Thoracic aorta (tissue), 2 donors: ENCODE measurements around the gene SIGLEC11. TPM values are rescaled to one million over a fixed set of nuclear protein-coding genes. Genes with fewer than 3 reads are reported as not detected.
A peak's percentile ranks its signal among the peaks of the same experiment; 100 is the strongest.
"Not testable (repeated sequence)": the region's sequence is repeated elsewhere in the genome, so short reads cannot be mapped to it uniquely, and the experiment has no call there.

Source experiments
- ATAC-seq: fragments of 150-250 bp; one replicate; pipeline ENCODE4 v1.8.0; 2017; ENCODE audit warnings: low read depth; ENCODE audit not compliant: insufficient number of reproducible peaks, low FRiP score
- DNase-seq: peaks from one replicate; pipeline ENCODE4 v3.0.0-alpha.2; 2020; ENCODE audit warnings: low spot score
- H3K27ac ChIP-seq, 2 donors: fragments of 200-600 bp; sonication (generic); 1 replicate in 1 of 2; 2 replicates in 1 of 2; pipeline ENCODE4 v1.5.1; 2016; ENCODE audit warnings: mild to moderate bottlenecking in 2 of 2, moderate library complexity in 2 of 2
- H3K27me3 ChIP-seq: fragments of 200-600 bp; sonication (generic); replicated peaks from 2 replicates; pipeline ENCODE4 v1.6.0; 2016; ENCODE audit warnings: mild to moderate bottlenecking; ENCODE audit not compliant: insufficient read depth
- H3K36me3 ChIP-seq: fragments of 200-600 bp; sonication (generic); one replicate; pipeline ENCODE4 v1.5.1; 2016
- H3K4me1 ChIP-seq, 2 donors: fragments of 200-600 bp; sonication (generic); 1 replicate in 1 of 2; 2 replicates in 1 of 2; pipeline versions ENCODE4 v1.5.1 to v1.6.0; 2016; ENCODE audit warnings: low read depth in 2 of 2, mild to moderate bottlenecking in 1 of 2; ENCODE audit not compliant: control insufficient read depth in 1 of 2
- H3K4me3 ChIP-seq: fragments of 200-600 bp; sonication (generic); 2 replicates; pipeline ENCODE4 v1.5.1; 2016; ENCODE audit warnings: mild to moderate bottlenecking
- H3K9me3 ChIP-seq: fragments of 200-600 bp; sonication (generic); 2 replicates; pipeline ENCODE4 v1.5.1; 2016
- total RNA-seq, 2 donors: library from RNA; depleted of rRNA; stranded (reverse); fragments of >200 nt; gene quantifications; one replicate each; pipeline versions ENCODE4 v1.1.0 to v1.2.3, GENCODE V29; 2016
- TF ChIP-seq, protein P1 (sequence below): fragments of 200-600 bp; sonication (generic); IDR thresholded peaks from one replicate; pipeline ENCODE4 v1.5.1; 2019; ENCODE audit warnings: antibody characterized with exemption

Gene SIGLEC11, protein sequence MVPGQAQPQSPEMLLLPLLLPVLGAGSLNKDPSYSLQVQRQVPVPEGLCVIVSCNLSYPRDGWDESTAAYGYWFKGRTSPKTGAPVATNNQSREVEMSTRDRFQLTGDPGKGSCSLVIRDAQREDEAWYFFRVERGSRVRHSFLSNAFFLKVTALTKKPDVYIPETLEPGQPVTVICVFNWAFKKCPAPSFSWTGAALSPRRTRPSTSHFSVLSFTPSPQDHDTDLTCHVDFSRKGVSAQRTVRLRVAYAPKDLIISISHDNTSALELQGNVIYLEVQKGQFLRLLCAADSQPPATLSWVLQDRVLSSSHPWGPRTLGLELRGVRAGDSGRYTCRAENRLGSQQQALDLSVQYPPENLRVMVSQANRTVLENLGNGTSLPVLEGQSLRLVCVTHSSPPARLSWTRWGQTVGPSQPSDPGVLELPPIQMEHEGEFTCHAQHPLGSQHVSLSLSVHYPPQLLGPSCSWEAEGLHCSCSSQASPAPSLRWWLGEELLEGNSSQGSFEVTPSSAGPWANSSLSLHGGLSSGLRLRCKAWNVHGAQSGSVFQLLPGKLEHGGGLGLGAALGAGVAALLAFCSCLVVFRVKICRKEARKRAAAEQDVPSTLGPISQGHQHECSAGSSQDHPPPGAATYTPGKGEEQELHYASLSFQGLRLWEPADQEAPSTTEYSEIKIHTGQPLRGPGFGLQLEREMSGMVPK
- total RNA-seq, result 10 to 100 TPM in 1 of 2 donors, 1 to 10 TPM in 1; 2.8 to 10.0 TPM

DNA sequence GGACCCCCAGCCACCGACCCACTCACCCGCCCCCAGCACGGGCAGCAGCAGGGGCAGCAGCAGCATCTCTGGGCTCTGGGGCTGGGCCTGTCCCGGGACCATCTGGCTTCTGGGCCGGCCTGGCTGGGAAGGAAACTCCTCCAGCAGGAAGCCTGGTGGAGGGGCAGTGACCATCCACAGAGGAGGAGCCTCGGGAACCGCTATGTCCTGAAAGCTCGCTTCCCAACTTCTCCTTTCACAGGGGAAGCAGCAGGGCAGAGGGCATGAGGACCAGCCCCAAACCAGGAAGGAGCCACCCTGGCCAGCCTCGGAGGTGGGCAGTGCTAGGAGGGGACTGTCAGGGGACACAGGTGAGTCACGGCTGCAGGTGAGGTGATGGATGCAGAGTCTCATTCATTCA, at the start of gene SIGLEC11:
Gene SIGLEC11 (minus strand): TSS at position 193 of the 400 bp plus-strand sequence. CDS start 91 bp downstream, at position 102.
- H3K36me3 ChIP-seq, H3K27me3 ChIP-seq, H3K4me1 ChIP-seq, H3K27ac ChIP-seq, H3K4me3 ChIP-seq, H3K9me3 ChIP-seq, DNase-seq, ATAC-seq: not testable (repeated sequence)

GRCh38 chr19:50008532-50008931, 47.6 kb upstream of the SIGLEC11 start:
- ATAC-seq (no peak), DNase-seq (no peak)
- Histone ChIP-seq H3K36me3 (peaks cover 53% of the 10 kb centered on the region), H3K4me1 (peaks cover 16 to 19% of the 10 kb centered on the region in 2 donors), H3K4me3 (no peak overlapping the region), H3K27me3 (no peaks in the 10 kb centered on the region), H3K9me3 (no peaks in the 10 kb centered on the region), H3K27ac (peak overlapping the region in 1 of 2 donors; percentile 28)
- TF ChIP-seq, protein P1, sequence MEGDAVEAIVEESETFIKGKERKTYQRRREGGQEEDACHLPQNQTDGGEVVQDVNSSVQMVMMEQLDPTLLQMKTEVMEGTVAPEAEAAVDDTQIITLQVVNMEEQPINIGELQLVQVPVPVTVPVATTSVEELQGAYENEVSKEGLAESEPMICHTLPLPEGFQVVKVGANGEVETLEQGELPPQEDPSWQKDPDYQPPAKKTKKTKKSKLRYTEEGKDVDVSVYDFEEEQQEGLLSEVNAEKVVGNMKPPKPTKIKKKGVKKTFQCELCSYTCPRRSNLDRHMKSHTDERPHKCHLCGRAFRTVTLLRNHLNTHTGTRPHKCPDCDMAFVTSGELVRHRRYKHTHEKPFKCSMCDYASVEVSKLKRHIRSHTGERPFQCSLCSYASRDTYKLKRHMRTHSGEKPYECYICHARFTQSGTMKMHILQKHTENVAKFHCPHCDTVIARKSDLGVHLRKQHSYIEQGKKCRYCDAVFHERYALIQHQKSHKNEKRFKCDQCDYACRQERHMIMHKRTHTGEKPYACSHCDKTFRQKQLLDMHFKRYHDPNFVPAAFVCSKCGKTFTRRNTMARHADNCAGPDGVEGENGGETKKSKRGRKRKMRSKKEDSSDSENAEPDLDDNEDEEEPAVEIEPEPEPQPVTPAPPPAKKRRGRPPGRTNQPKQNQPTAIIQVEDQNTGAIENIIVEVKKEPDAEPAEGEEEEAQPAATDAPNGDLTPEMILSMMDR, result no peak

GRCh38 chr19:50007947-50008346, 47.0 kb upstream of the SIGLEC11 start:
- peak overlapping the region in 1 of 2 donors; percentile 28 for H3K27ac ChIP-seq
- H3K9me3 ChIP-seq, result no peaks in the 10 kb centered on the region
- DNase-seq (no peak), ATAC-seq (no peak)
- peaks cover 22 to 25% of the 10 kb centered on the region in 2 donors for H3K4me1 ChIP-seq
- no peak overlapping the region for H3K4me3 ChIP-seq
- H3K36me3 ChIP-seq, result peaks cover 48% of the 10 kb centered on the region
- TF ChIP-seq, protein P1, result no peak
- H3K27me3 ChIP-seq, result no peaks in the 10 kb centered on the region

GRCh38 chr19:50007170-50007569, 46.2 kb upstream of the SIGLEC11 start:
- H3K4me1 ChIP-seq, result peaks cover 27 to 32% of the 10 kb centered on the region in 2 donors
- TF ChIP-seq, protein P1, result no peak
- DNase-seq, result no peak
- peaks cover 46% of the 10 kb centered on the region for H3K36me3 ChIP-seq
- H3K4me3 ChIP-seq, result no peak overlapping the region
- no peaks in the 10 kb centered on the region for H3K27me3 ChIP-seq
- no peak for ATAC-seq
- no peaks in the 10 kb centered on the region for H3K9me3 ChIP-seq
- no peak overlapping the region for H3K27ac ChIP-seq

DNA sequence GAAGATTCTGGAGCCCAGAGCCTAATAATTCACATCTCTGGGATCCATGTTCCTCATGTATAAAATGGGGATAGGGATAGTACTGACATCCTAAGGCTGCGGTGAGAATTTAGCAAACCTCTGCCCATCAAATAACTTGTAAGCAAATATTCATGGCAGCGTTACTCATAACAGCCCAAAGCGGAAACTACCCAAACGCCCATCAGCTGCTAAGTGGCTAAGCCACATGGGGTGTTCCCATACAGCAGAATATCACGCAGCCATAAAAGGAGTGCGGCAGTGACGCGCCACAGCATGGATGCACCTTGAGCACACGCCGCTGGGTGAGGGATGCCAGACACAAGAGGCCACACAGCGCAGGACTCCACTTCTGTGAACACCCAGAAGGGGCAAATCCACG, 44.5 kb upstream of the SIGLEC11 start:
- no peak for ATAC-seq
- Histone ChIP-seq H3K27ac (peak overlapping the region; percentile 91 to 97), H3K27me3 (no peaks in the 10 kb centered on the region), H3K4me3 (no peak overlapping the region), H3K9me3 (no peaks in the 10 kb centered on the region), H3K4me1 (peaks cover 29 to 37% of the 10 kb centered on the region in 2 donors), H3K36me3 (peaks cover 54% of the 10 kb centered on the region)
- DNase-seq, result no peak
- TF ChIP-seq, protein P1, result no peak
